Measurements from ENCODE around the gene PRPSAP1. TPM values are rescaled to one million over a fixed set of nuclear protein-coding genes. Genes with fewer than 3 reads are reported as not detected.
A peak's percentile ranks its signal among the peaks of the same experiment; 100 is the strongest.
"Not testable (repeated sequence)": the region's sequence is repeated elsewhere in the genome, so short reads cannot be mapped to it uniquely, and the experiment has no call there.

Gene PRPSAP1
- total RNA-seq, 2 donors from 2014 or later = 17.2 to 31.2 TPM

GRCh38 chr17:76369804-76370203 is 16.1 kb upstream of the PRPSAP1 start:
- H3K36me3 Mint-ChIP-seq = no peaks in the 10 kb centered on the region
- H3K9me3 Mint-ChIP-seq = no peaks in the 10 kb centered on the region
- no peak for ATAC-seq

DNA sequence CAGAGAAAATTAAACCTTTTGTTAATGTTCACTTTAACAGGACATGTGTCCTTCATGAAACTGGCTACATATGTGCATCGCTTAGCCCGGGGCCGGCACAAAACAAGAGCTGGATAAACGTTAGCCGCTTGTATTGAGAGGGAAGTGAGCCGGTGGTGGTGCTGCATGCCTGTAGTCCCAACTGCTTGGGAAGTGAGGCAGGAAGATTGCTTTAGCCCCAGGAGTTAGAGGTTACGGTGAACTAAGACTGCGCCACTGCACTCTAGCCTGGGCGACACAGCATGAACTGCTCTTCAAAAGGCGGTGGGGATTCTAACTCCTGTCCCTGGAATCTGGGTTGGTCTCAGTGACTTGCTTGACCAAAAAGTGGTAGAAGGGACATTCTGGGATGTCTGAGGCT is 15.7 kb upstream of the PRPSAP1 start:
- Mint-ChIP-seq H3K36me3 (no peaks in the 10 kb centered on the region), H3K9me3 (no peaks in the 10 kb centered on the region), H3K27ac (no peak overlapping the region)
- DNase-seq (ENCODE audit: low spot score in 2 of 2) (no peak), ATAC-seq (no peak)

More at GRCh38 chr17:76369804-76370203, 16.1 kb upstream of the PRPSAP1 start:
- DNase-seq (ENCODE audit: low spot score in 2 of 2) = no peak
- H3K27ac Mint-ChIP-seq = no peak overlapping the region

- DNase-seq (ENCODE audit: low spot score in 2 of 2) (no peak), ATAC-seq (no peak)
- Mint-ChIP-seq H3K9me3 (no peaks in the 10 kb centered on the region), H3K27ac (no peak overlapping the region), H3K36me3 (no peaks in the 10 kb centered on the region)
These were observed 14.8 kb upstream of the PRPSAP1 start for GRCh38 chr17:76368545-76368944.

- ATAC-seq = no peak
- no peak for DNase-seq (ENCODE audit: low spot score in 2 of 2)
- Mint-ChIP-seq H3K27ac (no peak overlapping the region), H3K9me3 (no peaks in the 10 kb centered on the region), H3K36me3 (no peaks in the 10 kb centered on the region)
These were observed 13.9 kb upstream of the PRPSAP1 start for GRCh38 chr17:76367642-76368041.

GRCh38 chr17:76366247-76366646 is 12.5 kb upstream of the PRPSAP1 start:
- Mint-ChIP-seq H3K36me3 (no peaks in the 10 kb centered on the region), H3K27ac (no peak overlapping the region), H3K9me3 (no peaks in the 10 kb centered on the region)
- DNase-seq (ENCODE audit: low spot score in 2 of 2) = no peak
- no peak for ATAC-seq

- H3K36me3 Mint-ChIP-seq = no peaks in the 10 kb centered on the region
- DNase-seq (ENCODE audit: low spot score in 2 of 2) (no peak), ATAC-seq (no peak)
- H3K9me3 Mint-ChIP-seq = no peaks in the 10 kb centered on the region
- no peak overlapping the region for H3K27ac Mint-ChIP-seq
These were observed 11.7 kb upstream of the PRPSAP1 start for GRCh38 chr17:76365256-76365903.

DNA sequence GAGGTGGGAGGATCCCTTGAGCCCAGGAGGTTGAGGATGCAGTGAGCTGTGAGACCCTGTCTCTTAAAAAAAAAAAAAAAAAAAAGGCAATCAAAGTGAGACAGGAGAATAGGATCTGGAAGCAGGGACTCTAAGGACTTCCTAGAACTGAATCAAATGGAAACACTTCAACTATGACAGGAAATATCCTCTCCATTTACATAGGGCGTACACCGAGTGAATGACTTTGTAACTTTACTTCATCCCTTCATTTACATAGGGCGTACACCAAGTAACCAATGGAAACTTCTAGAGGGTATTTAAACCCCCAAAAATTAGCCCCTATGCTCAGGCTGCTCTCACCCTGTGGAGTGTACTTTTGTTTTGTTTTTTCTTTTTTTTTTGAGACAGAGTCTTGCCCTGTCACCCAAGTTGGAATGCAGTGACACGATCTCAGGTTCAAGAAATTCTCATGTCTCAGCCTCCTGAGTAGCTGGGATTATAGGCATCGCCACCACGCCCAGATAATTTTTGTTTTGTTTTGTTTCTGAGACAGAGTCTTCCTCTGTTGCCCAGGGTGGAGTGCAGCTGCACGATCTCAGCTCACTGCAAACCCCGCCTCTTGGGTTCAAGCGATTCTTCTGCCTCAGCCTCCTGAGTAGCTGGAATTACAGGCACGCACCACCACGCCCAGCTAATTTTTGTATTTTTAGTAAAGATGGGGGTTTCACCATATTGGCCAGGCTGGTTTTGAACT is 9.6 kb upstream of the PRPSAP1 start:
- DNase-seq (ENCODE audit: low spot score in 2 of 2) (no peak), ATAC-seq (no peak)
- no peaks in the 10 kb centered on the region for H3K9me3 Mint-ChIP-seq
- H3K27ac Mint-ChIP-seq = no peak overlapping the region
- H3K36me3 Mint-ChIP-seq = no peaks in the 10 kb centered on the region

DNA sequence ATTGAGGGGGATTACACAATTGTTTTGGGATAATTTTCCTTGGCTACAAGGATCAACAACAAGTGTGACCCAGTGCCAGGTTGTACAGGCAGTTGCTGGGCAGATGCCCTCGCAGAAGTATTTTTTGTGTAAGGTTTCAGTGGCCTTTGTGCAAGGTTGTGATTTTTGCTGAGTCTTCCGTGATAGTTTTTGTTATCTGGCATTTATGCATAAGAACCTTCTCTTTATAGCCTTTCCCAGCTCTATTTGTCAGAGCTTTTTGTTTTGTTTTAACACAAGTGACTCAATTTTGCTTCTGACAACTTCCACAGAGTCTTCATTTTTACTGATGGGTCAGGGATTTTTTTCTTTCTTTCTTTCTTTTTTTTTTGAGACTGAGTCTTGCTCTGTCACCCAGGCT is 6.7 kb upstream of the PRPSAP1 start:
- Mint-ChIP-seq H3K9me3 (no peaks in the 10 kb centered on the region), H3K36me3 (no peaks in the 10 kb centered on the region), H3K27ac (peak overlapping the region in 1 of 2 donors; percentile 33)
- ATAC-seq (no peak), DNase-seq (ENCODE audit: low spot score in 2 of 2) (no peak)

- DNase-seq (ENCODE audit: low spot score in 2 of 2); H3K9me3 Mint-ChIP-seq; ATAC-seq; H3K36me3 Mint-ChIP-seq: not testable (repeated sequence)
- peak overlapping the region in 1 of 2 donors; percentile 81 for H3K27ac Mint-ChIP-seq
These were observed 6.1 kb upstream of the PRPSAP1 start for GRCh38 chr17:76359776-76360175.

GRCh38 chr17:76359375-76359774 is 5.7 kb upstream of the PRPSAP1 start:
- no peaks in the 10 kb centered on the region for H3K36me3 Mint-ChIP-seq
- H3K9me3 Mint-ChIP-seq = no peaks in the 10 kb centered on the region
- no peak for ATAC-seq
- DNase-seq (ENCODE audit: low spot score in 2 of 2) = no peak
- H3K27ac Mint-ChIP-seq = peak overlapping the region in 1 of 2 donors; percentile 81

GRCh38 chr17:76357597-76358158 is 4.0 kb upstream of the PRPSAP1 start:
- ATAC-seq (no peak), DNase-seq (ENCODE audit: low spot score in 2 of 2) (no peak)
- no peak overlapping the region for H3K27ac Mint-ChIP-seq
- H3K36me3 Mint-ChIP-seq = peaks cover 0 to 4% of the 10 kb centered on the region in 2 donors
- no peaks in the 10 kb centered on the region for H3K9me3 Mint-ChIP-seq

DNA sequence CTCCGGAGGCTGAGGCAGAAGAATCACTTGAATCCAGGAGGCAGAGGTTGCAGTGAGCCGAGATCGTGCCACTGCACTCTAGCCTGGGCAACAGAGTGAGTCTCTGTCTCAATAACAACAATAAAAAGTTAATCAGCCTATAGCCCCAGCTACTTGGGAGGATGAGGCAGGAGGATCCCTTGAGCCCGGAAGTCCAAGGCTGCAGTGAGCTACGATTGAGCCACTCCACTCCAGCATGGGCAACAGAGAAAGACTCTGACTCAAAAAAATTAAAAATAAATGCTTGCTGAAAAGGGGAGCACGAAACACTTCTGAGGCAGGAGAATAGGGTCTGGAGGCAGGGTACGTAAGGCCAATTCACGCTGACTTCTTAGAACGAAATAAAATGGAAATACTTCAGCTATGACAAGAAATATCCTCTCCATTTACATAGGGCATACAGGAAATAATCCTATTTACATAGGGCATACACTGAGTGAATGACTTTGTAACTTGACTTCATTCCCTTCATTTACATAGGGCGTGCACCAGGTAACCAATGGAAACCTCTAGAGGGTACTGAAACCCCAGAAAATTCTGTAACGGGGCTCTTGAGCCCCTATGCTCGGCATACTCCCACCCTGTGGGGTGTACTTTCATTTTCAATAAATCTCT is 3.2 kb upstream of the PRPSAP1 start:
- Mint-ChIP-seq H3K36me3 (peaks cover 0 to 4% of the 10 kb centered on the region in 2 donors), H3K27ac (no peak overlapping the region), H3K9me3 (no peaks in the 10 kb centered on the region)
- DNase-seq (ENCODE audit: low spot score in 2 of 2) = no peak
- no peak for ATAC-seq

DNA sequence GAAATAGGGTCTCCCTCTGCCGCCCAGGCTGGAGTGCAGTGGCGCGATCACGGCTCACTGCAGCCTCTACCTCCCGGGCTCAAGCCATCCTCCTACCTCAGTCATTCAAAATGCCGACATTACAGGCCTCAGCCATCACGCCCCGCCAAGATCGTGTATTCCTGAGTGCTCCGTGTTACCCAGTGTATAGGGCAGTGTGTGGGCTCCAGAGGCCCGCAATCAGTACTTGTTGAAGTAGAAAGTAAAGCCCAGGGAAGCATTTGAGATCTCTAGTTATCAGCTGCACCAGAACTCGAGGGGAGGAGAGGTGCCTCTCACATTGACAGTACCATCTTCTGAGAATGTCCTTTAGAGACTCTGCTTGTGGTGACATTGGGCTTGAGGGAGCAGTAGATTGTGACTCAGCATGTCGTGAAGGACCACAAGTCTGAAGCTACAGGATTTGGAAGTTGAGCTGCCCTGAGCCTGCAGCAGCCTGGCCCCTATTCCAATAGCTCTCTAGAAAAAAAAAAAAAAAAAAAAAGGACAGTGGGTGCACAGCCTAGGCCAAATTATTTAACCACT is 1.1 kb upstream of the PRPSAP1 start:
- DNase-seq (ENCODE audit: low spot score in 2 of 2) (no peak), ATAC-seq (no peak)
- Mint-ChIP-seq H3K27ac (peak overlapping the region in 1 of 2 donors; percentile 86), H3K9me3 (no peaks in the 10 kb centered on the region), H3K36me3 (peaks cover 0 to 4% of the 10 kb centered on the region in 2 donors)

GRCh38 chr17:76354317-76354729 is 607 bp upstream of the PRPSAP1 start:
- no peak for ATAC-seq
- H3K27ac Mint-ChIP-seq = peak overlapping the region; percentile 86 to 98
- H3K9me3 Mint-ChIP-seq = no peaks in the 10 kb centered on the region
- no peak for DNase-seq (ENCODE audit: low spot score in 2 of 2)
- H3K36me3 Mint-ChIP-seq = peaks cover 0 to 4% of the 10 kb centered on the region in 2 donors

DNA sequence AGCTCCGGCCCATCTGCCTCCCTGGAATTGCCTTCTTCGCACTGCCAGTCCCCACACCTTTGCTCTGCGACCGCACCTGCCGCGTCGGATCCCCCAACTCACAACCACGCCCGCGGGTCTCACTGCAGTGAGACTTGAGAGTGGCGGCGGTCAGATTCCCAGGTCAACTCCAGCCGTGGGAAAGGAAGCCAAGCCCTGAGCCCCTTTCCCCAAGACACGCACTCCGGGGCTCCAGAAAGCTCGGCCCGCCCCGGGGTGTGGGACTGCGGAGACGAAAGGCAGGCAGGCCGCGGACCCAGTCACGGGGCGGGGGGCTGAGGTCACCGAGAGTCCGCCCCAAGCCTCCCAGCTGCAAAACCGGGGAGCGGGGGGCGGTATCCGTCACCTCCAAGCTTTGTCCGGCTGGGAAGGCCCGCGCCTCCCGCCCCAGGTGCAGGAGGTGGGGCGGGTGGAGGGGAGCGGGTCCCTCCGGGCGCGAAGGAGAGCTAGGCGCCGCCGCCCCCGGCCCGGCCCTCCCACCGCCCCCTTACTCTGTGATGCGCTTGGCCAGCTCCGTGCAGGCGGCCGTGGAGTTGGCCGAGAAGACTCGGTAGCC is 615 bp downstream of the PRPSAP1 start:
- H3K9me3 Mint-ChIP-seq = no peaks in the 10 kb centered on the region
- ATAC-seq (peak; percentile 11 to 30), DNase-seq (ENCODE audit: low spot score in 2 of 2) (peak; percentile 38 to 56)
- peak overlapping the region; percentile 86 to 96 for H3K27ac Mint-ChIP-seq
- H3K36me3 Mint-ChIP-seq = peaks cover 0 to 4% of the 10 kb centered on the region in 2 donors

GRCh38 chr17:76351526-76352071 is 2.1 kb downstream of the PRPSAP1 start:
- ATAC-seq = no peak
- no peaks in the 10 kb centered on the region for H3K9me3 Mint-ChIP-seq
- H3K27ac Mint-ChIP-seq = no peak overlapping the region
- peaks cover 4 to 5% of the 10 kb centered on the region in 2 donors for H3K36me3 Mint-ChIP-seq
- no peak for DNase-seq (ENCODE audit: low spot score in 2 of 2)
